Activated T-cell treated with anti-CD3 and anti-CD28 coated beads, Interleukin-2, amount 50 U/mL, for 1 hour (primary cell): ENCODE measurements around the gene LMTK2.

ENCODE experiments used
- DNase-seq: peaks from one replicate; pipeline ENCODE4 v3.0.0-alpha.2; 2020

The LMTK2 gene

GRCh38 chr7:98240961-98241673 is 134.5 kb downstream of the LMTK2 start:
- no peak for DNase-seq

GRCh38 chr7:98241674-98242241 is 135.1 kb downstream of the LMTK2 start:
- no peak for DNase-seq

- DNase-seq, result no peak
Measured at GRCh38 chr7:98242342-98242741, 135.7 kb downstream of the LMTK2 start.

DNA sequence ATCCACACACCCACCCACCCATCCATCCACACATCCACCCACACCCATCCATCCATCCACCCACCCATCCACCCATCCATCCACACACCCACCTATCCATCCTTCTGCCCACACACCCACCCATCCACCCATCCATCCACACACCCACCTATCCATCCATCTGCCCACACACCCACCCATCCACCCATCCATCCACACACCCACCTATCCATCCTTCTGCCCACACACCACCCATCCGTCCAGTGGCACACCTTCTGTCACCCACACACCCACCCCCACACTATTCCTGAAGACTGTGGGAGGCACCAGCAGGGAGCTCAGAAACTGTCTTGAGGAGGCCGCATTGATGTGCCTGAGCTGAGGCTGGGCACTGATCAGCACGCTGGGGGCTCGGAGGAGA is 136.3 kb downstream of the LMTK2 start:
- DNase-seq, result no peak

DNA sequence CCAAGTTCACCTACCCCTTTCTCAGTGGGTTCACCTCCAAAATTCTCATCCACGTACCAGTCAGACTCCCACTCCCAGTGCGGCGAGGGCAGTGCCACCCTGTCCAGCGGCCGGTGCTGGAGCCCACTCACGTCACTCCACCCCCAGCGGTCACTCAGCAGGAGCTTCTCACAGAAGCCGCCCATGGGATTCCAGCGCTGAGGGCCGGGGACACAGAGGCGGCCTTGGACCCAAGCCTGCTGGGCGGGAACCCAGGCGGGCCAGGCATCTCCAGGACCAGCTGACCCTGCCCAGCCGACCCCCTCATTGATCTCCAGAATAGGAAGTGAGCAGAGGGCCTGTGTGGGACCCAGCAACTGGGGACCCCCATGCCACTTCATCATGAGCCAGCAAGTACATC is 138.2 kb downstream of the LMTK2 start:
- no peak for DNase-seq

GRCh38 chr7:98248156-98248555 is 141.5 kb downstream of the LMTK2 start:
- no peak for DNase-seq

DNA sequence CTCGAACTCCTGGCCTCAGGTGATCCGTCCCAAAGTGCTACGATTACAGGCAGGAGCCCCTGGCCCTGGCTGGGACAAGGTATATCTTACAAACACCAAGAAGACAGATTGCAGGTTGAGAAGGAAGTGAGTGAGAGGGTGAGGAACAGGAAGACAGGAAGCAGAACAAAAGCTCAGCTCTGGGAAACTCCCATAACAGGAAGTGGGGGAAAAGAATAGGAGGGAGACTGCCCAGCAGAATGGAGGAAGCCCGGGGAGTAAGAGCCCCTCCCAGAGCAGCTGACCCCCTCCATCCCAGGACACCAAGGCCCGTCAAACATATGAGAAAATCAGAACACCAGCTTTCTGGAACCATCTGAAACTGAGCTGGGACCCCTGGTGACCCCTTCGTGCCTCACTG is 142.4 kb downstream of the LMTK2 start:
- DNase-seq, result no peak

- DNase-seq, result peak; percentile 46
Measured at GRCh38 chr7:98250789-98251188, 144.1 kb downstream of the LMTK2 start.

DNA sequence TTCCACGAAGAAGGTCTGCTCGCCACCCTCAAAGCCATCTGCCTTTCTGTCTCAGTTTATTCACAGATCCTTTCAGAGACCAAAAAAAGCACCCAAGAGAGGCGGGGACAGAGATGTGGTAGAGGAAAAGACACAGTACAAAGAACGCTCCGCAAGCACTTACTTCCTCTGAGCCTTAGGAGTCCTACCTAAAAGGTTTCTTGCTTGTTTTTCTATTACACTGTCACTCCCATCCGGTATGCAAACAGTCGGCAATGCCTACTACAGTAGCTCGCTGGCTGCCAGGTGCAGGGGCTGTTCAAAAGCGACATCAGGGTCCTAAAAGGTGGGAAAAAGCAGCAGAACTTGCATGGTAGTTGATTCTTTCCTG is 144.6 kb downstream of the LMTK2 start:
- no peak for DNase-seq

DNA sequence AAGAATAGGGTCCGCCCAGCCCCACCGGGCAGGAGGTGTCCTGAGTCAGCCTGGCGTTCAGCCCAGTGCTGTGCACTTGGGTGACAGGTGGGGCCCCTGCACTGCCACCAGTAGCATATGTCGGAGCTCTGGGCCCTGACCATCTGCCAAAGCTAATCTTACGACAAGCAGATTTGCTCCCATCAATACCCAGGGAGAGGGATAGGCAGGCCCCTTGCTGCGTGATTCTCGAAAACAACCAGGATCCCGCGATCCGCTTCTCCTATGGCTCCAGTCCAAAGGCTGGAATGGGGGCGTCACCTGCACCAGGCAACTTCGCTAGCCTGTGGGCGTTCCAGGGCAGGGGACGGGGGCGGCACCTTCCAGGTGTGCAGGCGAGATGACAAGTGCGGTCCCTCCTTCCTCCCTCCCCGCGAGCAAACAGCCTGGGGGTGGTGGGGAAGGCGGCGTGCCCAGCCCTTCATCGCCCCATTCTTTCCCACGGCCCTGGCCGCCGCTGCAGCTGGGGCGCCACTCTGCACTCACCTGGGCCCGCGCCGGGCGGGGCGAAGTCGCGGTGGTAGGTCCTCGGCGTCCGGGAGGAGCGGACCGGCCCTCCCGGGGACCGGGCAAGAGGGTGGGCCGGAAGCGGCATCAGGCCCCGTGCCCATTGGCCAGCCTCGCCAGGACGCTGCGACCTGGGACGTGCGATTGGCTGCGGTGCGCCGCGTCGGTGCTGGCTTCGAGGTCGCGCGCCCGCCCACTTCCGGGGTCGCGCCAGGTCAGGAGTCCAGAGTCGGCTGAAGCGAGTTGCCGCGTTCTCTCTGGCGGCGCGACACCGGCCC is 145.2 kb downstream of the LMTK2 start, which contains the start of gene TECPR1:
Gene TECPR1 (minus strand): TSS at position 632 of the 824 bp plus-strand sequence. CDS start 6,086 bp downstream, outside the sequence.
- peak; percentile 84 for DNase-seq

DNA sequence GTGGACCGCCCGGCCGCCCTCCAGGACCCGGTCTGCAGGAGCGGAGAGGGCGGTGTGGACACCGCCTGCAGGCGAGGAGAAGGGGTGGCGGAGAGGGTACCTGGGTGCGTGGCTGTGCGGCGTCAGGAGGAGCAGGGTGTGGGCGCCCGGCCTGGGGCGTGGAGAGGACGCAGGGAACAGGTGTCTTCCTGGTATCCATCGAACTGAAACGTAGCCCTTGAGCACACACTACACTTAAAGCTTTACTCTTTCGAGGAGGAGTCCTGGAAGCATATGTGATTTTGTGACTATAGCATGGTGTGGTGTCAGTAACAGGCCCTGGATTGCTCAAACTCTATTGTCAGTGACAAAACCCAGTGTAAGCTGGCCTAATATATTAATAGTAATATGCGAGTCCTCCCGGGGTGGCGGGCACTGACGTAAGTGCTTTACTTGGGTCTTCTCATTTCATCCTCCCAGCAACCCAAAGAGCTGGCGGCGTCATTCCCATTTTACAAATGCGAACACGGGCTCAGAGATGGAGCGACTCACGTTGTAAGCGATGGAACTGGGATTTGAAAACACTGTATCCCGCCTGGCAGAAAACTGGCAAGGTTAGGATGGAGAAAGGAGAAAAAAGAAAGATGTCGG is 145.9 kb downstream of the LMTK2 start:
- no peak for DNase-seq

- DNase-seq, result no peak
Measured at GRCh38 chr7:98254516-98254915, 147.9 kb downstream of the LMTK2 start.

GRCh38 chr7:98254951-98255610 is 148.4 kb downstream of the LMTK2 start:
- DNase-seq, result no peak

GRCh38 chr7:98256431-98256830 is 149.8 kb downstream of the LMTK2 start:
- no peak for DNase-seq

DNA sequence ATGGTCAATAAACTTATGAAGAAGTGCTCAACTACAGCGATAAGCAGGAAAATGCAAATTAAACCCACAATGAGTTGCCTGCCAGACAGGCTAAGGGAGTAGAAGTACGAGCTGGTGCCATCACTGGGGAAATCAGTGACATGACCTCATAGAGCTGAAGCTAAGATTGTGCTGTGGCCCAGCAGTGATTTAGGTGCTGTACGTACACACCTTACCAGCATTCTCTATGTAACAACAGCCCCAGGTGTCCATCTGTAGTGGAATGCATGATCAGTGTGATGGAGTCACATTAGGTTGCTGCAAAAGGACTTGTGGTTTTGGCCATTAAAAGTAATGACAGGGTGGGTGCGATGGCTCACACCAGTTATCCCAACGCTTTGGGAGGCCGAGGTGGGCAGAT is 151.0 kb downstream of the LMTK2 start:
- no peak for DNase-seq
